HPDE6-E6E7 (cell line): ENCODE data around the gene AOPEP.

ENCODE experiments used
- DNase-seq: peaks from one replicate; pipeline ENCODE4 v3.0.0; 2011; ENCODE audit warnings: missing footprints; ENCODE audit errors: extremely low spot score

Gene AOPEP

DNA sequence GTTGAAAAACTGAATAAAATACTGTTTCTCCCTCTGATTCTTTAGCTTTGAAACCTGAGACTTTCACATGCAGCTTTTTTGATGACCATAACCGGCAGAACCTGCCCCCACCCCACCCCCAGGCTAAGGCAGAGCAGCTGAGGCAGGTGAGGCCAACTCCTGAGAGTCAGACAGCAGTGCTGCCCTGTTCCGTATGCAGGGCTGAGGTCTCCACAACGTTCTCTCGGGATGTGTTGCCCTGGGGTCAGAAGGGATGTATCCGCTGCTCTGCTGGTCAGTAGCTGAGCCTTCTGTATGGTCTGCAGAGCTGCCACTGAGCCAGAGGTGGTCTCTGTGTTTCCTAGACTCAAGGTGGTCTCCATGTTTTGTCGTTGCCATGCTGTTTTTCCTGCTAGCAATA is 190.5 kb downstream of the AOPEP start:
- no peak for DNase-seq

DNA sequence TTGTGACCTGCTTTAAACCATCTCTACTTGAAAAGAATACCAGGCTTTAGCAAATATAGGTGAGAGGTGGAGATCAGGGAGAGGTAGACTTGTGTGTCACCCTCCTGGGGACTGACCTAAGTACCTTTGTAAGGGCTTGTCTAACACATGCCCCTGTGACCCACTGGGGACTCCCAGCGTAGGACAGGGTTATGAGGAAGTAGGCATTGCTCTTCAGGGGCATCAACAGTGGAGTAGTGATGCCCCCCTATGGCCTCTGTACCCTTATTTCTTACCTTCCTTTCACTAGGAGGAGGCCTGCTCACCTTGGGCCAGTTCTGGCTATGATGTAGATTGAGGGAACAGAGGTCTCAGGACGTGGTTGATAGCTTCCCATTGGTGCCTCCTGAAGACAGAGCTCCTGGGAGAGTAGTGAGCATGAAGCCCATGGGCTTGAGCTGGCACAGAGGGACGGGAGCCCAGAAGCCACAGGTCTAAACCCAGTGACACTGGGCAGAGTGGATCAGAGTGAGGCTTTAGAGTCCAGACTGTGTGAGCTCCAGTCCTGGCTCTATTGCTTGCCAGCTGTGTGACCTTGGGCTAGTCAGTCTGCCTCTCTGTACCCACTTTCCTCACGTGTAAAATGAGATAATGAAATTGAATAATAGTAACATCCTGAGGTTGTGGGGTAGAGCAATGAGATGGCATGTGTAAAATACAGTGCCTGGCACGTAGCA is 191.7 kb downstream of the AOPEP start:
- DNase-seq = no peak

DNA sequence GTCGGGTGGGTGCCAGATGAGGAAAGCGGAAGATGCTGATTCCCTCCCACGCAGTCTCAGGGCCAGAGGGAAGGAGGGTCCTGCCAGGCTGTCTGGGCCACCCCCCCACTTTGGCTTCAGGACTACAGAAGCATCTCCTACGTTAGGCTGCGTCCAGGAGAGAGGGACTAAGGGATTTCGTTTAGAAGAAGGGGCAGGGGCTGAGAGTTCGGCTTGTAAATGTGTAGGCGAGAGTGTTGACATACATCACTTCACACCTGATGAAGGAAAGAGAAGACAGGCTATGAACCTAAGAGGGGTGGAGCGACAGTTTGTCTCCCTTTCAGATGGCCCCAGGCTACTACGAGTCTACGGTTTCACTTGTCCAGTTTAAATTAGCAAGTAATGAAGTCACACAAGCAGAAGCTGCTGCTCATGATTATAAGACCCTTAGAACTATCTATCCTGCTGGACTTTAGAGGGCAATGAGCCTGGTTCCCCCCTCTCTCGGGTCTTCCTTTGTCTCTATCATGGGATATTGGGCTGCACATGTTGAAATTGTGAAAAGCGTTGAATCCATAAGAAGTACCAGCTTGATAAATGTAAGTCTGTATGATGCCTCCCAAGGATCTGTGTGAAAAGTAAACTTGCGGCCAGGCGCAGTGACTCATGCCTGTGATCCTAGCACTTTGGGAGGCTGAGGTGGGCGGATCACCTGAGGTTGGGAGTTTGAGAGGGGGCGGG is 193.0 kb downstream of the AOPEP start:
- no peak for DNase-seq

GRCh38 chr9:94920420-94921091 is 194.1 kb downstream of the AOPEP start:
- DNase-seq = no peak

GRCh38 chr9:94921092-94921471 is 194.6 kb downstream of the AOPEP start:
- no peak for DNase-seq

- no peak for DNase-seq
These were observed 195.2 kb downstream of the AOPEP start for GRCh38 chr9:94921656-94922055.

DNA sequence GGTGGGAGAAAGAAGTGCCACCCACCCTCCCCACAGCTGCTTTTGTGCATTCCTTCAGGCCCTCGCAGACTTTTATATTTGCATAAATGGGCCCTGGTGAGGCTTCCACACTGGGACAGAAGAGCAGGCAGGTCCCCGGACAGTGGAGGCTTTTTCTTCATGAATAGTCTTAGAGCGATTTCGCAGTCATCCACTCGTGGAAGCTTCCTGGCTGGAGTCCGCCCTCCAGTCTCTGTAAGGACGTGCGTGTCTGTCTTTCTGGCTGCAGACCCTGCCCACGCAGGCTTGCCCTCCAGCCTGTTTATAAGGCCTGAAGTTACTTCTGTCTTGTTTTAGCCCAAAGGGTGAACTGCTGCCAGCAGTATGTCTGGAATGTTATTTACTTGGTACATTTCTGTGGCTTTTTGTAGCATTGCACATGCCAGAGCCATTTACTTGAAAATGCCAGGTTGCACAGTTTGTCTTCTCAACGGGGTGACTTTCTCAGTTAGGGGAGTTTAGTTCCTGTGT is 195.7 kb downstream of the AOPEP start:
- DNase-seq = no peak

GRCh38 chr9:94922691-94923107 is 196.2 kb downstream of the AOPEP start:
- no peak for DNase-seq

DNA sequence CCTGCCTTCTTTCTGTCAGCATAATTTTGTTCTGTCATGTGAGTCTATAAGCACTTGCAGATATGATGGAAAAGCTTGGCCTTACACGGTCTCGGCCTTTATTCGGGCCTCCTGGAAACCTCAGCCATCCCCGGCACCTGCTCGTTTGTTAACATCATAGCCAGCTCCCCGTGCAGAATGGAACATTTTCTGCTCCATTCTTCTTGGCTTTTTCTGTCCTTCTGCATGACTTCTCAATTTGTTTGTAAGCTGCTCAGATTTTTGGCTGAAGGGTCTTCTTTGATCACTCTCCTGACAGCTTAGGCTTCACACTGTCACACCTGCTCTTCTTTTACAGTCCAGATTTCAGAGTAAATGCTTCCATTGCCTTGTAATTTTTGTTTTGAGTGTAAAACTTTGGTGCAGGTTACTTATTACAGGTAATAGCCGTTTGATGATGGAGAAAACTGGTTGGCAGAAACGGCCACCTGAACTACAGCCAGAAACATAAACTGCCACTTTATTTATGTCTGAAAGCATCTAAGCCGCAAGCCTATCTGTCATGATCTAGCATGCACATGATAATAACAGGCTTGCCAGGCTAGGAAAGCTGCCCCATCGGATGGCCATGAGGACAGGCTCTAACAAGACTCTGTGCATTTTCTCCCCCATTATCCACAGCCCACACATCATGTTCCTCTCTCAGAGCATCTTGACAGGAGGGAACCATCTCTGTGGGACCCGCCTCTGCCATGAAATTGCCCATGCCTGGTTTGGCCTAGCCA is 197.0 kb downstream of the AOPEP start:
- no peak for DNase-seq

- DNase-seq = no peak
These were observed 199.4 kb downstream of the AOPEP start for GRCh38 chr9:94925751-94926430.

DNA sequence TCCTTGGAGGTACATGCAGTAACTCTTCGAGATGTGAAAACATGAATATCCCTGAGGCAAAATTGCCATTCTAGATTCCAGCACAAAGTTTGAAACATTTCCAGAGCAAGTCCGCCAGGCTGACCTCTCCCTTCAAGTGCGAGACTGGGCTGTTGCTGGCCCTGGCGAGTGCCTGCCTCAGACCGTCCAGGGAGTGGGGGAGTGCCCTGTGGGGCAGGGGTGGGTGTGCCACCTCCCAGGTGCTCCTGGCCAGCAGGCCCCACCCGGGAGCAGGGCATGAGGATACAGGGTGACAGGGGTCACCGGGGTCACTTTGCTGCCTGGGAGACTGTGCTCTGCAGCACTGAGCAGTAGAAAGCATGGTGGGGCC is 199.9 kb downstream of the AOPEP start:
- no peak for DNase-seq

DNA sequence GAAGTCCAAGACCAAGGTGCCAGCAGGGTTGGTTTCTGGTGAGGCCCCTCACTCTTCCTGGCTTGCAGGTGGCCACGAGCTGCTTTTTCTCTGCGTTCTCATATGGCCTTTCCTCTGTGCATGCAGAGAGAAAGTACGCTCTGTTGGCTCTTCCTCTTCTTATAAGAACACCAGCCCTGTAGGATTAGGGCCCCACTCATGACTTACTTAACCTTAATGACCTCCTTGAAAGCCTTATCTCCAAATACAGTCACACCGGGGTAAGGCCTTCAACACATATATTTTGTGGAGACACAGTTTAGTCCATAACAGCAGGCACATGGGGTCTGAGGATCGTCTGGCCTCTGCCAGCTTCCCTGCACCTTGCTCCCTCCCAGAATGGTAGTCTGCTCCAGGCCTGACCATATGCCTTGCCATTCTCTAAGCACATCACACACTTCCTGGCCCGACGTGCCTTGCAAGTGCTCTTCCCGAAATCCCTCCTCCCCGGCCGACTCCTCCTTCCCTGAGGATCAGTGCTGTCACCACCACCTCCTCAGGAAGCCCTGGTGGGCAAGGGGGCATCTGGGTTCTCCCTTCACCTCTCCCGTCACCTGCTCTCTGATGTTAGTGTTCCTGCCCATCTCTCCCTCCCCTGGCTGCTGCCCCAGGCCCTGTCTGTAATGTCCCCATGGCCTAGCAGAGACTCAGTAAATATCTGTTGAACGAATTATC is 200.7 kb downstream of the AOPEP start:
- no peak for DNase-seq

GRCh38 chr9:94927762-94928670 is 201.5 kb downstream of the AOPEP start:
- DNase-seq = no peak

DNA sequence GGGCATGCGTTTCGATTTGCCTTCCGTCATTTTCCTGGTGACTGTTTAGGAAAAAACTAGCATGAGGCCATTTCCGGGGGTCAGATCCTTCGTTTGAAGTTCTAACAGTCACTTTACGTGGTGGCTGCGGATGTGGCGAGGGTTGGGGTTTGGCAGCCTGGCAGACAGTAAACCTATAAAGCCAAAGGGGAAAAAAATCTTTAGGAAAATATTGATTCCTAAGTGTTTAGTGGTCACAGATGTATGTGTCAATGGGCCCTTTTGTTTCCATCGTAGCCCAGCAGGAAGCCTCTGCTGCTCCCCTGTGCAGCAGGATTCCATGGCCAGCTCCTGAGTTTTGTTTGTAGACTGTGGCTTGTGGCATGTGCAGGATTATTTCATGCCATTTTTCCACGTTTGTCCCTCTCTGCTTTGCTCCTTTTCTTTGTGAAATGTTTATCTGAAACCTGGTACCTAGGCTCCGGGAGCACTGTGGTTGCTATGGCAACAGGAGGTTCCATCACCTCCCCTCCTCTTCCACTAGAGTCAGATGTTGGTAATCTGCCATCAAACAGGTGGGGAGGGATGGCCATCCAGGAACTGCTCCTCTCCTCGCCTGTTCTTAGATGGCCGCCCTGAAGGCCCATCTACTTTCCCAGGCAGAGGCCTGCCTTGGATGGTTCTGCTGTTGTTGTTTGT is 202.3 kb downstream of the AOPEP start:
- DNase-seq = no peak

DNA sequence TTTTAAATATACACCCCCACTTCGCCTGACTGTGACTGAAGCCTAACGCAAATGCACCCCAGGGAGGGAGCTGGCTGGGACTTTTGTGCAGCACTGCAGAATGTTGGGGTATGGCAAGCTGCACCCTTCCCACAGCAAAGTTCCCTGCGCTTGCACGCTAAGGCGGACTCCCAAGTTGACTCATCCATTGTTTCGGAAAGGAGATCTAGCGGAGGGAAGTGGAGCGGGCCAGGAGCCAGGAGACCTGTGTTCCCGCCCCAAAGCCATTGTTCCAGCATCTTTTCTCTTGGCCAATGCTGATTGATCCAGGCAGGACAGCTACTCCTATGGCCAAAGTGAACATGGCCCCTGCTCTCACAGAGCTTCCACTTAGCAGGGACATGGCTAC is 202.9 kb downstream of the AOPEP start:
- DNase-seq = peak; percentile 84

DNA sequence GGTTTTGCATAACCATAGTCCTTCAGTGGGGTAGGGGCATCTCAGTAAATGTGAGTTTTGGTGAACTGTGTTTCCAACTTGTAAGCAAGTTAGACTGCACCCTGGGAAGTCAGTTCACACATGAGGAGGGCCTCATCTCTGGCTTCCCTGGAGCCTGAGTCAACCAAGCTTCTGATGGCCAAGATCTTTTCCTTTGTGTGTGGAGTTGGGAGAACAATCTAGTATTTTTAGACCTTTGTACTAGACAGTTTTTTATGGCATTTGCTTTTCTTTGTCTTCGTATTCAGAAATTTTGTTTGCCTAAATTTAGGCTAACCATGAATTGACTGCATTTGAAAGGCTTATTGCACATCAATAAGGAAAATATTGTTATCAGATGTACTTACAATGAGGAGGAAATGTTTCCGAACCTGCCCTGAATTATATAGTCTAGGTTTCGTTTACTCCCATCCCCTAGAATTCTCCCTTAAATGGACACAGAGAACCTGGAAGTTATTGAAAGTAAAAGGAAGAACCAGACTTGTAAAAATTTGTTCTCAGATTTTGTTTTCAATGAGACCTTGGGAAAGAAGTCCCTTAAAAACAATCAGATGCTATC is 204.6 kb downstream of the AOPEP start:
- no peak for DNase-seq

DNA sequence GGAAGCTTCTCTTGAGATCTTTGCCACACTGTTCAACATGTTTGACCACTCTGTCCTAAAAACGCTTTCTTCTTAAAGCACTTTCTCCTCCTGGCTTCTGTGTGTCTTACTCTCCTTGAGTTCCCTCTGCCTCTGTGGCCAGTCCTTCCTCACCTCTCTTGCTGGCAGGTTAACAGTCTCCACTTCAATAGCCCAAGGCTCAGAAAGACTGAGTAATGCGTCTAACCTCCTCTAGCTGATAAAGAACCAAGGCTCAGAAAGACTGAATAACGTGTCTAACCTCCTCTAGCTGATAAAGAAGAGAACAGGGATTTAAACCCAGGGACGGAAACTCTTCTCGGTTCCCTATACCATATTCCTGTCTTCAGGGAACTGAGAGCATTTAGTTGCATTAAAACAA is 205.2 kb downstream of the AOPEP start:
- DNase-seq = no peak

GRCh38 chr9:94932652-94933510 is 206.4 kb downstream of the AOPEP start:
- DNase-seq = no peak
